RWPE2 (cell line): Measurements from ENCODE around the gene NEU4.

Experiments used
- ATAC-seq: fragments of 200-7000 bp; cut with Tn5 transposase; 3 replicates; pipeline ENCODE4 v1.9.1; 2021; ENCODE audit warnings: low read depth
- DNase-seq: peaks from one replicate; pipeline ENCODE4 v3.0.0-alpha.2; 2020; ENCODE audit warnings: low spot score
- H3K27ac ChIP-seq: fragments of 450-650 bp; 2 replicates; pipeline ENCODE4 v1.5.1; 2017; ENCODE audit warnings: mild to moderate bottlenecking; ENCODE audit not compliant: poor library complexity, severe bottlenecking
- H3K27me3 ChIP-seq: fragments of 250-450 bp; sonication (Bioruptor Pico); 2 replicates; pipeline ENCODE4 v1.5.1; 2021; ENCODE audit warnings: mild to moderate bottlenecking, moderate library complexity; ENCODE audit not compliant: insufficient read depth, poor library complexity, severe bottlenecking
- H3K36me3 ChIP-seq: fragments of 250-450 bp; sonication (Bioruptor Pico); 2 replicates; pipeline ENCODE4 v1.5.1; 2020; ENCODE audit warnings: low read depth, mild to moderate bottlenecking, moderate library complexity
- H3K4me1 ChIP-seq: fragments of 250-450 bp; sonication (Bioruptor Pico); 2 replicates; pipeline ENCODE4 v1.5.1; 2021; ENCODE audit warnings: mild to moderate bottlenecking, moderate library complexity; ENCODE audit not compliant: insufficient read depth, poor library complexity, severe bottlenecking
- H3K4me3 ChIP-seq: fragments of 250-450 bp; sonication (Bioruptor Pico); 2 replicates; pipeline ENCODE4 v1.5.1; 2021; ENCODE audit warnings: mild to moderate bottlenecking, moderate library complexity; ENCODE audit not compliant: severe bottlenecking
- H3K9me3 ChIP-seq: fragments of 250-450 bp; sonication (Bioruptor Pico); 2 replicates; pipeline ENCODE4 v1.5.1; 2021; ENCODE audit warnings: mild to moderate bottlenecking, moderate library complexity; ENCODE audit not compliant: severe bottlenecking
- CTCF ChIP-seq: fragments of 450-650 bp; IDR thresholded peaks from one replicate; pipeline ENCODE4 v1.5.1; 2017; ENCODE audit warnings: mild to moderate bottlenecking, moderate library complexity; ENCODE audit not compliant: poor library complexity, severe bottlenecking

The NEU4 gene

GRCh38 chr2:241855245-241855887 lies 46.4 kb downstream of the NEU4 start:
- no peak for DNase-seq
- ATAC-seq: no peak
- no peak overlapping the region for H3K27ac ChIP-seq
- no peak for TF ChIP-seq CTCF
- H3K4me1 ChIP-seq: no peaks in the 10 kb centered on the region
- no peak overlapping the region for H3K4me3 ChIP-seq
- H3K9me3 ChIP-seq: no peaks in the 10 kb centered on the region
- H3K27me3 ChIP-seq: no peaks in the 10 kb centered on the region
- no peaks in the 10 kb centered on the region for H3K36me3 ChIP-seq

GRCh38 chr2:241855888-241856422 lies 47.0 kb downstream of the NEU4 start:
- peak; percentile 50 for DNase-seq
- Histone ChIP-seq H3K27ac (no peak overlapping the region), H3K4me1 (no peaks in the 10 kb centered on the region), H3K27me3 (no peaks in the 10 kb centered on the region), H3K4me3 (no peak overlapping the region), H3K9me3 (no peaks in the 10 kb centered on the region), H3K36me3 (no peaks in the 10 kb centered on the region)
- no peak for ATAC-seq
- TF ChIP-seq CTCF: no peak

- no peak for TF ChIP-seq CTCF
- H3K36me3 ChIP-seq: no peaks in the 10 kb centered on the region
- H3K27me3 ChIP-seq: no peaks in the 10 kb centered on the region
- H3K27ac ChIP-seq: no peak overlapping the region
- ATAC-seq (no peak), DNase-seq (peak; percentile 57)
- H3K9me3 ChIP-seq: no peaks in the 10 kb centered on the region
- no peak overlapping the region for H3K4me3 ChIP-seq
- H3K4me1 ChIP-seq: no peaks in the 10 kb centered on the region
These were observed 48.1 kb downstream of the NEU4 start for GRCh38 chr2:241857041-241857541.

- no peaks in the 10 kb centered on the region for H3K27me3 ChIP-seq
- no peak overlapping the region for H3K4me3 ChIP-seq
- TF ChIP-seq CTCF: no peak
- no peak overlapping the region for H3K27ac ChIP-seq
- no peaks in the 10 kb centered on the region for H3K4me1 ChIP-seq
- DNase-seq: peak; percentile 59
- H3K9me3 ChIP-seq: no peaks in the 10 kb centered on the region
- no peak for ATAC-seq
- no peaks in the 10 kb centered on the region for H3K36me3 ChIP-seq
These were observed 48.7 kb downstream of the NEU4 start for GRCh38 chr2:241857572-241858121.
